SK-N-SH treated with all-trans-retinoic acid at 6 μM for 48 hours (cell line): ENCODE data around the gene EIF4ENIF1.
"Not testable (repeated sequence)": the region's sequence is repeated elsewhere in the genome, so short reads cannot be mapped to it uniquely, and the experiment has no call there.

ENCODE experiments used
- ATAC-seq: fragments of 200-7000 bp; cut with Tn5 transposase; 3 replicates; pipeline ENCODE4 v1.9.1; 2020; ENCODE audit warnings: mild to moderate bottlenecking, moderate library complexity
- ARNTL ChIP-seq: fragments of 450-650 bp; formaldehyde crosslinking; IDR thresholded peaks from 2 replicates; pipeline ENCODE4 v1.5.0; 2020; ENCODE audit warnings: low read depth, mild to moderate bottlenecking, moderate library complexity, borderline replicate concordance
- BACH2 ChIP-seq: fragments of 250-450 bp; sonication (Bioruptor Pico); IDR thresholded peaks from 2 replicates; pipeline ENCODE4 v1.9.0; 2021; ENCODE audit warnings: mild to moderate bottlenecking, borderline replicate concordance
- CSDC2 ChIP-seq: fragments of 250-450 bp; sonication (Bioruptor Pico); IDR thresholded peaks from 2 replicates; pipeline ENCODE4 v1.5.0; 2020; ENCODE audit warnings: mild to moderate bottlenecking, moderate library complexity
- ESRRG ChIP-seq: fragments of 250-450 bp; sonication (Bioruptor Pico); IDR thresholded peaks from 2 replicates; pipeline ENCODE4 v1.6.1; 2021; ENCODE audit warnings: mild to moderate bottlenecking
- GLIS3 ChIP-seq: fragments of 250-450 bp; sonication (Bioruptor Pico); IDR thresholded peaks from 2 replicates; pipeline ENCODE4 v1.5.0; 2020; ENCODE audit warnings: mild to moderate bottlenecking, moderate library complexity
- ISL1 ChIP-seq: fragments of 250-450 bp; sonication (Bioruptor Pico); IDR thresholded peaks from 2 replicates; pipeline ENCODE4 v2.1.2; 2022; ENCODE audit warnings: mild to moderate bottlenecking, moderate library complexity
- OSR1 ChIP-seq: fragments of 250-450 bp; sonication (Bioruptor Pico); IDR thresholded peaks from 2 replicates; pipeline ENCODE4 v1.8.0; 2022; ENCODE audit warnings: moderate library complexity, mild to moderate bottlenecking, inconsistent platforms
- PPARA ChIP-seq: fragments of 250-450 bp; sonication (Bioruptor Pico); IDR thresholded peaks from 2 replicates; pipeline ENCODE4 v1.5.0; 2020; ENCODE audit warnings: mild to moderate bottlenecking, borderline replicate concordance
- RARB ChIP-seq: fragments of 250-450 bp; sonication (Bioruptor Pico); IDR thresholded peaks from 2 replicates; pipeline ENCODE4 v1.8.0; 2021; ENCODE audit warnings: mild to moderate bottlenecking, moderate library complexity
- SNAI2 ChIP-seq: fragments of 250-450 bp; sonication (Bioruptor Pico); IDR thresholded peaks from 2 replicates; pipeline ENCODE4 v1.5.0; 2020; ENCODE audit warnings: mild to moderate bottlenecking, moderate library complexity
- TCF4 ChIP-seq: fragments of 250-450 bp; sonication (Bioruptor Pico); IDR thresholded peaks from 2 replicates; pipeline ENCODE4 v1.8.0; 2021; ENCODE audit warnings: mild to moderate bottlenecking, moderate library complexity, borderline replicate concordance
- TOX ChIP-seq: fragments of 250-450 bp; sonication (Bioruptor Pico); IDR thresholded peaks from 2 replicates; pipeline ENCODE4 v1.8.0; 2021; ENCODE audit warnings: mild to moderate bottlenecking, moderate library complexity, borderline replicate concordance
- ZC3H10 ChIP-seq: fragments of 250-450 bp; sonication (Bioruptor Pico); IDR thresholded peaks from 2 replicates; pipeline ENCODE4 v1.5.1; 2021; ENCODE audit warnings: mild to moderate bottlenecking, moderate library complexity
- ZFP3 ChIP-seq: fragments of 250-450 bp; sonication (Bioruptor Pico); IDR thresholded peaks from 2 replicates; pipeline ENCODE4 v1.5.0; 2020; ENCODE audit warnings: mild to moderate bottlenecking, moderate library complexity
- ZFP30 ChIP-seq: fragments of 450-650 bp; formaldehyde crosslinking; IDR thresholded peaks from 2 replicates; pipeline ENCODE4 v1.5.0; 2022; ENCODE audit warnings: mild to moderate bottlenecking, moderate library complexity
- ZNF565 ChIP-seq: fragments of 450-650 bp; formaldehyde crosslinking; conservative IDR thresholded peaks from 2 replicates; pipeline ENCODE4 v1.5.0; 2020; ENCODE audit warnings: low read depth, mild to moderate bottlenecking, moderate library complexity
- ZNF70 ChIP-seq: fragments of 450-650 bp; formaldehyde crosslinking; IDR thresholded peaks from 2 replicates; pipeline ENCODE4 v1.5.0; 2020; ENCODE audit warnings: mild to moderate bottlenecking, moderate library complexity
- ZNF8 ChIP-seq: fragments of 450-650 bp; formaldehyde crosslinking; IDR thresholded peaks from 2 replicates; pipeline ENCODE4 v1.5.0; 2020; ENCODE audit warnings: mild to moderate bottlenecking, moderate library complexity
- TF ChIP-seq, protein P1 (sequence below): fragments of 250-450 bp; sonication (Bioruptor Pico); IDR thresholded peaks from 2 replicates; pipeline ENCODE4 v1.5.0; 2020; ENCODE audit warnings: mild to moderate bottlenecking, moderate library complexity
- TF ChIP-seq, protein P2 (sequence below): fragments of 250-450 bp; sonication (Bioruptor Pico); IDR thresholded peaks from 2 replicates; pipeline ENCODE4 v1.5.1; 2021; ENCODE audit warnings: mild to moderate bottlenecking, moderate library complexity
- TF ChIP-seq, protein P3 (sequence below): fragments of 250-450 bp; sonication (Bioruptor Pico); IDR thresholded peaks from 2 replicates; pipeline ENCODE4 v1.8.0; 2020; ENCODE audit warnings: mild to moderate bottlenecking, moderate library complexity, borderline replicate concordance
- TF ChIP-seq, protein P4 (sequence below): fragments of 250-450 bp; sonication (Bioruptor Pico); IDR thresholded peaks from 2 replicates; pipeline ENCODE4 v1.8.0; 2021; ENCODE audit warnings: low read depth, mild to moderate bottlenecking, moderate library complexity, borderline replicate concordance
- TF ChIP-seq, protein P5 (sequence below): fragments of 250-450 bp; sonication (Bioruptor Pico); IDR thresholded peaks from 2 replicates; pipeline ENCODE4 v1.5.1; 2020; ENCODE audit warnings: low read depth, mild to moderate bottlenecking, moderate library complexity

EIF4ENIF1 gene

DNA sequence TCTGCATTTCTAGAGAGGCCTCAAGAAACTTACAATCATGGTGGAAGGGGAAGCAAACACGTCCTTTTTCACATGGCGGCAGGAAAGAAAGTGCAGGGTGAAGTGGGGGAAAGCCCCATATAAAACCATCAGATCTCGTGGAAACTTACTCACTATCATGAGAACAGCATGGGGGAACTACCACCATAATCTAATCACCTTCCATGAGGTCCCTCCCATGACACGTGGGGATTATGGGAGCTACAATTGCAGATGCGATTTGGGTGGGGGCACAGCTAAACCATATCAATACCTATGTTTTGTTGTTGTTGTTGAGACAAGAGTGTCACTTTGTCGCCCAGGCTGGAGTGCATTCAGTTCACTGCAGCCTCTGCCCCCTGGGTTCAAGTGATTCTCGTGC lies 36.6 kb upstream of the EIF4ENIF1 start:
- ATAC-seq: no peak
- TF ChIP-seq TCF4 (no peak), TOX (CRISPR knock-in tag) (no peak), ZFP3 (no peak), ISL1 (CRISPR knock-in tag) (no peak), RARB (CRISPR knock-in tag) (no peak), ZNF70 (CRISPR knock-in tag) (no peak), PPARA (CRISPR knock-in tag) (no peak), OSR1 (no peak), ZNF565 (CRISPR knock-in tag) (no peak), GLIS3 (CRISPR knock-in tag) (no peak), CSDC2 (CRISPR knock-in tag) (no peak)
- TF ChIP-seq, protein P1, sequence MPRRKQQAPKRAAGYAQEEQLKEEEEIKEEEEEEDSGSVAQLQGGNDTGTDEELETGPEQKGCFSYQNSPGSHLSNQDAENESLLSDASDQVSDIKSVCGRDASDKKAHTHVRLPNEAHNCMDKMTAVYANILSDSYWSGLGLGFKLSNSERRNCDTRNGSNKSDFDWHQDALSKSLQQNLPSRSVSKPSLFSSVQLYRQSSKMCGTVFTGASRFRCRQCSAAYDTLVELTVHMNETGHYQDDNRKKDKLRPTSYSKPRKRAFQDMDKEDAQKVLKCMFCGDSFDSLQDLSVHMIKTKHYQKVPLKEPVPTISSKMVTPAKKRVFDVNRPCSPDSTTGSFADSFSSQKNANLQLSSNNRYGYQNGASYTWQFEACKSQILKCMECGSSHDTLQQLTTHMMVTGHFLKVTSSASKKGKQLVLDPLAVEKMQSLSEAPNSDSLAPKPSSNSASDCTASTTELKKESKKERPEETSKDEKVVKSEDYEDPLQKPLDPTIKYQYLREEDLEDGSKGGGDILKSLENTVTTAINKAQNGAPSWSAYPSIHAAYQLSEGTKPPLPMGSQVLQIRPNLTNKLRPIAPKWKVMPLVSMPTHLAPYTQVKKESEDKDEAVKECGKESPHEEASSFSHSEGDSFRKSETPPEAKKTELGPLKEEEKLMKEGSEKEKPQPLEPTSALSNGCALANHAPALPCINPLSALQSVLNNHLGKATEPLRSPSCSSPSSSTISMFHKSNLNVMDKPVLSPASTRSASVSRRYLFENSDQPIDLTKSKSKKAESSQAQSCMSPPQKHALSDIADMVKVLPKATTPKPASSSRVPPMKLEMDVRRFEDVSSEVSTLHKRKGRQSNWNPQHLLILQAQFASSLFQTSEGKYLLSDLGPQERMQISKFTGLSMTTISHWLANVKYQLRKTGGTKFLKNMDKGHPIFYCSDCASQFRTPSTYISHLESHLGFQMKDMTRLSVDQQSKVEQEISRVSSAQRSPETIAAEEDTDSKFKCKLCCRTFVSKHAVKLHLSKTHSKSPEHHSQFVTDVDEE (CRISPR knock-in tag): no peak
- TF ChIP-seq, protein P2, sequence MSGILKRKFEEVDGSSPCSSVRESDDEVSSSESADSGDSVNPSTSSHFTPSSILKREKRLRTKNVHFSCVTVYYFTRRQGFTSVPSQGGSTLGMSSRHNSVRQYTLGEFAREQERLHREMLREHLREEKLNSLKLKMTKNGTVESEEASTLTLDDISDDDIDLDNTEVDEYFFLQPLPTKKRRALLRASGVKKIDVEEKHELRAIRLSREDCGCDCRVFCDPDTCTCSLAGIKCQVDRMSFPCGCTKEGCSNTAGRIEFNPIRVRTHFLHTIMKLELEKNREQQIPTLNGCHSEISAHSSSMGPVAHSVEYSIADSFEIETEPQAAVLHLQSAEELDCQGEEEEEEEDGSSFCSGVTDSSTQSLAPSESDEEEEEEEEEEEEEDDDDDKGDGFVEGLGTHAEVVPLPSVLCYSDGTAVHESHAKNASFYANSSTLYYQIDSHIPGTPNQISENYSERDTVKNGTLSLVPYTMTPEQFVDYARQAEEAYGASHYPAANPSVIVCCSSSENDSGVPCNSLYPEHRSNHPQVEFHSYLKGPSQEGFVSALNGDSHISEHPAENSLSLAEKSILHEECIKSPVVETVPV: no peak

DNA sequence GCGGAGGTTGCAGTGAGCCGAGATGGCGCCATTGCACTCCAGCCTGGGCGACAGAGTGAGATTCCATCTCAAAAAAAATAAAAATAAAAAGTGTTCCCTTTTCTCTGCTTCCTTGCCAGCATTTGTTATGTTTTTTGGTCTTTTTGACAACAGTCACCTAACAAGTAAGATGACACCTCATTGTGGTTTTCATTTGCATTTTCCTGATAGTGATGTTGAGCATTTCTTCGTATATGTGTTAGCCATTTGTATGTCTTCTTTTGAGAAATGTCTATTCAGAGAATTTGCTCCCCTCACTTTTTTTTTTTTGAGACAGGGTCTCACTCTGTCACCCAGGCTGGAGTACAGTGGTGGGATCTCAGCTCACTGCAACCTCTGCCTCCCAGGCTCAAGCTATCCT lies 34.5 kb upstream of the EIF4ENIF1 start:
- ATAC-seq: not testable (repeated sequence)

DNA sequence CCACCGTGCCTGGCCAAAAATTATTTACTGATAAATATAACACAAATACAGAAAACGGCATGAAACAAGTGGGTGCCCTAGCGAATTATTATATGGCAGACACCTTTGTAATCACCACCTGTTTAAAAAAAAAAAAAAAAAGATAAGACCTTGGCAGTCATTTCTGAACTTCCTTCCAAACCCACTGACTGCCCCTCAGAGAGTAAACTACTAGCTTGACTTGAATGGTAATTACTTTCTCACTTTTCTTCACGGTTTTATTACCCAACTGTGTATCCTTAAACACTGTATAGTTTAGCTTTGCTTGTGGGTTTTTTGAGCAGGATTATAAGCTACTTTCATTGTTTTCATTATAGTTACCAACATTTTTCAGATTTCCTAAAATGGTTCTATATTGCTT lies 30.4 kb upstream of the EIF4ENIF1 start:
- TF ChIP-seq ISL1 (CRISPR knock-in tag) (no peak), ZNF565 (CRISPR knock-in tag) (no peak), ZC3H10 (CRISPR knock-in tag) (no peak), ZNF70 (CRISPR knock-in tag) (no peak), GLIS3 (CRISPR knock-in tag) (no peak), ZFP30 (CRISPR knock-in tag) (no peak), ZFP3 (no peak), RARB (CRISPR knock-in tag) (no peak), OSR1 (no peak), ARNTL (CRISPR knock-in tag) (no peak), BACH2 (no peak), ESRRG (CRISPR knock-in tag) (no peak), PPARA (CRISPR knock-in tag) (no peak), ZNF8 (no peak)
- TF ChIP-seq, protein P3, sequence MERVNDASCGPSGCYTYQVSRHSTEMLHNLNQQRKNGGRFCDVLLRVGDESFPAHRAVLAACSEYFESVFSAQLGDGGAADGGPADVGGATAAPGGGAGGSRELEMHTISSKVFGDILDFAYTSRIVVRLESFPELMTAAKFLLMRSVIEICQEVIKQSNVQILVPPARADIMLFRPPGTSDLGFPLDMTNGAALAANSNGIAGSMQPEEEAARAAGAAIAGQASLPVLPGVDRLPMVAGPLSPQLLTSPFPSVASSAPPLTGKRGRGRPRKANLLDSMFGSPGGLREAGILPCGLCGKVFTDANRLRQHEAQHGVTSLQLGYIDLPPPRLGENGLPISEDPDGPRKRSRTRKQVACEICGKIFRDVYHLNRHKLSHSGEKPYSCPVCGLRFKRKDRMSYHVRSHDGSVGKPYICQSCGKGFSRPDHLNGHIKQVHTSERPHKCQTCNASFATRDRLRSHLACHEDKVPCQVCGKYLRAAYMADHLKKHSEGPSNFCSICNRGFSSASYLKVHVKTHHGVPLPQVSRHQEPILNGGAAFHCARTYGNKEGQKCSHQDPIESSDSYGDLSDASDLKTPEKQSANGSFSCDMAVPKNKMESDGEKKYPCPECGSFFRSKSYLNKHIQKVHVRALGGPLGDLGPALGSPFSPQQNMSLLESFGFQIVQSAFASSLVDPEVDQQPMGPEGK: no peak
- TF ChIP-seq, protein P4, sequence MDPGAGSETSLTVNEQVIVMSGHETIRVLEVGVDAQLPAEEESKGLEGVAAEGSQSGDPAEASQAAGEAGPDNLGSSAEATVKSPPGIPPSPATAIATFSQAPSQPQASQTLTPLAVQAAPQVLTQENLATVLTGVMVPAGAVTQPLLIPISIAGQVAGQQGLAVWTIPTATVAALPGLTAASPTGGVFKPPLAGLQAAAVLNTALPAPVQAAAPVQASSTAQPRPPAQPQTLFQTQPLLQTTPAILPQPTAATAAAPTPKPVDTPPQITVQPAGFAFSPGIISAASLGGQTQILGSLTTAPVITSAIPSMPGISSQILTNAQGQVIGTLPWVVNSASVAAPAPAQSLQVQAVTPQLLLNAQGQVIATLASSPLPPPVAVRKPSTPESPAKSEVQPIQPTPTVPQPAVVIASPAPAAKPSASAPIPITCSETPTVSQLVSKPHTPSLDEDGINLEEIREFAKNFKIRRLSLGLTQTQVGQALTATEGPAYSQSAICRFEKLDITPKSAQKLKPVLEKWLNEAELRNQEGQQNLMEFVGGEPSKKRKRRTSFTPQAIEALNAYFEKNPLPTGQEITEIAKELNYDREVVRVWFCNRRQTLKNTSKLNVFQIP: no peak
- no peak for ATAC-seq

DNA sequence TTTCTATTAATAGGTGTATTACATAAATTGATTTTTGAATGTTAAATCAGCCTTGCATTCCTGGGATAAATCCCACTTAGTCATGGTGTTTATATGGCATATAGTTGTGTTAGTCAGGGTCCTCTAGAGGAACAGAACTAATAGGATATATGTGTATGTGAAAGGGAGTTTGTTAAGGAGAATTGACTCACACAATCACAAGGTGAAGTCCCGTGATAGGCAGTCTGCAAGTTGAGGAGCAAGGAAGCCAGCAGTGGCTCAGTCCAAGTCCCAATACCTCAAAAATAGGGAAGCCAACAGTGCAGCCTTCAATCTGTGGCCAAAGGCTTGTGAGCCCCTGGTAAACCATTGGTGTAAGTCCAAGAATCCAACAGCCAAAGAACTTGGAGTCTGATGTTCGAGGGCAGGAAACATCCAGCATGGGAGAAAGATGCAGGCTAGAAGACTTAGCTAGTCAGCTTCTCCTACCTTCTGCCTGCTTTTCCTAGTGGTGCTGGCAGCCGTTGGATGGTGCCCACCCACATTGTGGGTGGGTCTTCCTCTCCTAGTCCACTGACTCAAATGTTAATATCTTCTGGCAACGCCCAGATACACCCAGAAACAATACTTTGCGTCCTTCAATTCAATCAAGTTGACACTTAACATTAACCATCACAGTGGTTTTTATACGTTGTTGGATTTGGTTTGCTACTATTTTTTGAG lies 19.6 kb upstream of the EIF4ENIF1 start:
- ATAC-seq: no peak
- TF ChIP-seq ZNF565 (CRISPR knock-in tag) (no peak), RARB (CRISPR knock-in tag) (no peak), ZFP3 (no peak), TOX (CRISPR knock-in tag) (no peak), ESRRG (CRISPR knock-in tag) (no peak), ZC3H10 (CRISPR knock-in tag) (no peak), CSDC2 (CRISPR knock-in tag) (no peak), GLIS3 (CRISPR knock-in tag) (no peak), TCF4 (no peak), BACH2 (no peak), SNAI2 (CRISPR knock-in tag) (no peak), OSR1 (no peak), ZNF70 (CRISPR knock-in tag) (no peak)
- TF ChIP-seq, protein P5, sequence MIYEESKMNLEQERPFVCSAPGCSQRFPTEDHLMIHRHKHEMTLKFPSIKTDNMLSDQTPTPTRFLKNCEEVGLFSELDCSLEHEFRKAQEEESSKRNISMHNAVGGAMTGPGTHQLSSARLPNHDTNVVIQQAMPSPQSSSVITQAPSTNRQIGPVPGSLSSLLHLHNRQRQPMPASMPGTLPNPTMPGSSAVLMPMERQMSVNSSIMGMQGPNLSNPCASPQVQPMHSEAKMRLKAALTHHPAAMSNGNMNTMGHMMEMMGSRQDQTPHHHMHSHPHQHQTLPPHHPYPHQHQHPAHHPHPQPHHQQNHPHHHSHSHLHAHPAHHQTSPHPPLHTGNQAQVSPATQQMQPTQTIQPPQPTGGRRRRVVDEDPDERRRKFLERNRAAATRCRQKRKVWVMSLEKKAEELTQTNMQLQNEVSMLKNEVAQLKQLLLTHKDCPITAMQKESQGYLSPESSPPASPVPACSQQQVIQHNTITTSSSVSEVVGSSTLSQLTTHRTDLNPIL (CRISPR knock-in tag): no peak
- TF ChIP-seq, protein P4: no peak
- TF ChIP-seq, protein P2: no peak
- TF ChIP-seq, all 23 proteins: peak for 0
